ENCODE measurements around the gene GAS2. TPM values are rescaled to one million over a fixed set of nuclear protein-coding genes. Genes with fewer than 3 reads are reported as not detected.

GAS2 gene
- total RNA-seq, 1 donor from 2014 or later, result 1.7 TPM

GRCh38 chr11:22768281-22768680 is 101.9 kb downstream of the GAS2 start:
- TF ChIP-seq, protein P1, sequence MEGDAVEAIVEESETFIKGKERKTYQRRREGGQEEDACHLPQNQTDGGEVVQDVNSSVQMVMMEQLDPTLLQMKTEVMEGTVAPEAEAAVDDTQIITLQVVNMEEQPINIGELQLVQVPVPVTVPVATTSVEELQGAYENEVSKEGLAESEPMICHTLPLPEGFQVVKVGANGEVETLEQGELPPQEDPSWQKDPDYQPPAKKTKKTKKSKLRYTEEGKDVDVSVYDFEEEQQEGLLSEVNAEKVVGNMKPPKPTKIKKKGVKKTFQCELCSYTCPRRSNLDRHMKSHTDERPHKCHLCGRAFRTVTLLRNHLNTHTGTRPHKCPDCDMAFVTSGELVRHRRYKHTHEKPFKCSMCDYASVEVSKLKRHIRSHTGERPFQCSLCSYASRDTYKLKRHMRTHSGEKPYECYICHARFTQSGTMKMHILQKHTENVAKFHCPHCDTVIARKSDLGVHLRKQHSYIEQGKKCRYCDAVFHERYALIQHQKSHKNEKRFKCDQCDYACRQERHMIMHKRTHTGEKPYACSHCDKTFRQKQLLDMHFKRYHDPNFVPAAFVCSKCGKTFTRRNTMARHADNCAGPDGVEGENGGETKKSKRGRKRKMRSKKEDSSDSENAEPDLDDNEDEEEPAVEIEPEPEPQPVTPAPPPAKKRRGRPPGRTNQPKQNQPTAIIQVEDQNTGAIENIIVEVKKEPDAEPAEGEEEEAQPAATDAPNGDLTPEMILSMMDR (IDR thresholded peaks at IDR 0.05), result no peak
- DNase-seq, result no peak
- Histone ChIP-seq H3K27ac (no peak overlapping the region), H3K27me3 (no peaks in the 10 kb centered on the region), H3K36me3 (no peaks in the 10 kb centered on the region), H3K9me3 (no peaks in the 10 kb centered on the region), H3K4me3 (no peak overlapping the region), H3K4me1 (no peaks in the 10 kb centered on the region)
- intact Hi-C loops (cut with DNase I), result no loop called here
- no peak for ATAC-seq

DNA sequence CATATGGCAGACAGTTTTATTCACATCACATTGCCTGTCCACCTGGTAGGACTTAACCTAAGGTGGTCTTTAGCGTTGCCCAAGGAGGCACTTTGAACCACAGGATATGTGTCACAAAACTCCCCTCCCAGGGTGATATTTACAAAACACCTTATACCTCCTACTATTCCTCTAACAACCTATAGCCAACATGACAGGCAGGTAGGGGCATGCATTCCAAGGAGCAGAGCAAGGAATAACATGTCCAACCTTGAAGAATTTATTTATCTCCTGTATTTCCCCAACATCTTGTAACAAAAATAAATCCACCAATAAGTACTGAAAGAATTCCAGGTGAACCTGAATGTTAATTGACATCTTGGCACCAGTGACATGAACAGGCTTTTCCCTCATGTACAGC is 102.7 kb downstream of the GAS2 start:
- Histone ChIP-seq H3K9me3 (no peaks in the 10 kb centered on the region), H3K4me3 (no peak overlapping the region), H3K36me3 (no peaks in the 10 kb centered on the region), H3K4me1 (no peaks in the 10 kb centered on the region), H3K27ac (no peak overlapping the region), H3K27me3 (no peaks in the 10 kb centered on the region)
- TF ChIP-seq, protein P1 (IDR thresholded peaks at IDR 0.05), result no peak
- DNase-seq, result no peak
- intact Hi-C loops (cut with DNase I), result no loop called here
- no peak for ATAC-seq

- TF ChIP-seq, protein P1 (IDR thresholded peaks at IDR 0.05), result no peak
- Histone ChIP-seq H3K27me3 (no peaks in the 10 kb centered on the region), H3K9me3 (no peaks in the 10 kb centered on the region), H3K27ac (no peak overlapping the region), H3K4me3 (no peak overlapping the region), H3K36me3 (no peaks in the 10 kb centered on the region), H3K4me1 (no peaks in the 10 kb centered on the region)
- intact Hi-C loops (cut with DNase I), result no loop called here
- no peak for DNase-seq
- ATAC-seq, result no peak
Measured at GRCh38 chr11:22774716-22775115, 108.3 kb downstream of the GAS2 start.

- H3K36me3 ChIP-seq, result no peaks in the 10 kb centered on the region
- no peak overlapping the region for H3K27ac ChIP-seq
- TF ChIP-seq, protein P1 (IDR thresholded peaks at IDR 0.05), result no peak
- intact Hi-C loops (cut with DNase I), result no loop called here
- no peak overlapping the region for H3K4me3 ChIP-seq
- no peaks in the 10 kb centered on the region for H3K9me3 ChIP-seq
- no peaks in the 10 kb centered on the region for H3K27me3 ChIP-seq
- no peaks in the 10 kb centered on the region for H3K4me1 ChIP-seq
- ATAC-seq (no peak), DNase-seq (no peak)
Measured at GRCh38 chr11:22775248-22775647, 108.8 kb downstream of the GAS2 start.

- Histone ChIP-seq H3K27me3 (no peaks in the 10 kb centered on the region), H3K27ac (no peak overlapping the region), H3K36me3 (no peaks in the 10 kb centered on the region), H3K9me3 (no peaks in the 10 kb centered on the region), H3K4me1 (no peaks in the 10 kb centered on the region), H3K4me3 (no peak overlapping the region)
- ATAC-seq, result no peak
- intact Hi-C loops (cut with DNase I), result no loop called here
- TF ChIP-seq, protein P1 (IDR thresholded peaks at IDR 0.05), result no peak
- no peak for DNase-seq
Measured at GRCh38 chr11:22778642-22779041, 112.2 kb downstream of the GAS2 start.

GRCh38 chr11:22779850-22780249 is 113.4 kb downstream of the GAS2 start:
- TF ChIP-seq, protein P1 (IDR thresholded peaks at IDR 0.05), result no peak
- H3K9me3 ChIP-seq, result no peaks in the 10 kb centered on the region
- no peak for ATAC-seq
- DNase-seq, result no peak
- H3K4me3 ChIP-seq, result no peak overlapping the region
- intact Hi-C loops (cut with DNase I), result loop anchor here (10.0 kb wide), 1 partner anchor 445 kb away; the partner anchor contains the start of gene SLC17A6
- H3K27me3 ChIP-seq, result no peaks in the 10 kb centered on the region
- no peaks in the 10 kb centered on the region for H3K4me1 ChIP-seq
- H3K27ac ChIP-seq, result no peak overlapping the region
- H3K36me3 ChIP-seq, result no peaks in the 10 kb centered on the region

Measured in upper lobe of right lung (tissue), 1 donor.